PC-9 (cell line): ENCODE data around the gene MICB.

ENCODE experiments used
- EZH2 ChIP-seq: fragments of 200-600 bp; sonication (generic); IDR thresholded peaks from 2 replicates; pipeline ENCODE4 v1.8.0; 2017; ENCODE audit warnings: antibody characterized with exemption, low read depth
- TF ChIP-seq, protein P1 (sequence below): fragments of 200-600 bp; sonication (generic); conservative IDR thresholded peaks from 2 replicates; pipeline ENCODE4 v1.6.1; 2017; ENCODE audit warnings: mixed run types, antibody characterized with exemption, mild to moderate bottlenecking, moderate library complexity

DNA sequence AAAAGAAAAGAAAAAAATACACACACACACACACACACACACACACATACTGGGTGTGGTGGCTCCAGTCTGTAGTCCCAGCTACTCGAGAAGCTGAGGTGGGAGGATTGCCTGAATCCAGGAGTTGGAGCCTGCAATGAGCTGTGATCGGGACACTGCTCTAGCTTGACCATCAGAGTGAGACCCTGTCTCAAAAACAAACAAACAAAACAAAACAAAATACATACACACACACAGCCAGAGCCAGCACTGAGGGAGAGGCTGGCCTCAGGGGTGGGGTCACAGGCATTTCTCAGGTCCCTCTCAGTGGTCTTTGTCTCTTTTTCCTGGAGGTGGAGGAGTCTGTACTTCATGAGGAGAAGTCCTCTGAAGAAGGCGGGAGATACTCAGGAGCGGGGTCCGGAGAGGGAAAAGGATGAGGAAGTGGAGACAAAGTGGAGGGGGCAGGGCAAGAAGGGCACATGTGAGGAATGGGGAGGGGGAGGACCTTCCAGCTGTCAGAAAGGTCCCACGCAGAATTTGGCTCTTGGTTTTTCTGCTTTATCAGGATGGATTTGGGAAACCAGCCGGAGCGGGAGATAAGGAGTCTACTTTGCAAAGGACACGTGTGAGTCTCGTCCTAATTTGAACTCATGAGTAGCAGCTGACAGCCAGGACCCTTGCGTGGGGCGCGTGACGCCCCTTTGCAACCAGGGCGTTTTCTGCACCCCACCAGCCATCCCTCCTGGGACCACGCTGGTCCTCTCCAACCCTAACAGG lies 7.7 kb upstream of the MICB start:
- TF ChIP-seq, protein P1, sequence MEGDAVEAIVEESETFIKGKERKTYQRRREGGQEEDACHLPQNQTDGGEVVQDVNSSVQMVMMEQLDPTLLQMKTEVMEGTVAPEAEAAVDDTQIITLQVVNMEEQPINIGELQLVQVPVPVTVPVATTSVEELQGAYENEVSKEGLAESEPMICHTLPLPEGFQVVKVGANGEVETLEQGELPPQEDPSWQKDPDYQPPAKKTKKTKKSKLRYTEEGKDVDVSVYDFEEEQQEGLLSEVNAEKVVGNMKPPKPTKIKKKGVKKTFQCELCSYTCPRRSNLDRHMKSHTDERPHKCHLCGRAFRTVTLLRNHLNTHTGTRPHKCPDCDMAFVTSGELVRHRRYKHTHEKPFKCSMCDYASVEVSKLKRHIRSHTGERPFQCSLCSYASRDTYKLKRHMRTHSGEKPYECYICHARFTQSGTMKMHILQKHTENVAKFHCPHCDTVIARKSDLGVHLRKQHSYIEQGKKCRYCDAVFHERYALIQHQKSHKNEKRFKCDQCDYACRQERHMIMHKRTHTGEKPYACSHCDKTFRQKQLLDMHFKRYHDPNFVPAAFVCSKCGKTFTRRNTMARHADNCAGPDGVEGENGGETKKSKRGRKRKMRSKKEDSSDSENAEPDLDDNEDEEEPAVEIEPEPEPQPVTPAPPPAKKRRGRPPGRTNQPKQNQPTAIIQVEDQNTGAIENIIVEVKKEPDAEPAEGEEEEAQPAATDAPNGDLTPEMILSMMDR: no peak
- TF ChIP-seq EZH2: no peak
